SW480 (cell line): Measurements from ENCODE around the gene ZBTB32.
A peak's percentile ranks its signal among the peaks of the same experiment; 100 is the strongest.

ENCODE experiments used
- DNase-seq: peaks from one replicate; pipeline ENCODE4 v3.0.0-alpha.2; 2016; ENCODE audit warnings: low spot score

ZBTB32 gene

GRCh38 chr19:35752746-35753350 is 48.5 kb downstream of the ZBTB32 start:
- DNase-seq, result no peak

DNA sequence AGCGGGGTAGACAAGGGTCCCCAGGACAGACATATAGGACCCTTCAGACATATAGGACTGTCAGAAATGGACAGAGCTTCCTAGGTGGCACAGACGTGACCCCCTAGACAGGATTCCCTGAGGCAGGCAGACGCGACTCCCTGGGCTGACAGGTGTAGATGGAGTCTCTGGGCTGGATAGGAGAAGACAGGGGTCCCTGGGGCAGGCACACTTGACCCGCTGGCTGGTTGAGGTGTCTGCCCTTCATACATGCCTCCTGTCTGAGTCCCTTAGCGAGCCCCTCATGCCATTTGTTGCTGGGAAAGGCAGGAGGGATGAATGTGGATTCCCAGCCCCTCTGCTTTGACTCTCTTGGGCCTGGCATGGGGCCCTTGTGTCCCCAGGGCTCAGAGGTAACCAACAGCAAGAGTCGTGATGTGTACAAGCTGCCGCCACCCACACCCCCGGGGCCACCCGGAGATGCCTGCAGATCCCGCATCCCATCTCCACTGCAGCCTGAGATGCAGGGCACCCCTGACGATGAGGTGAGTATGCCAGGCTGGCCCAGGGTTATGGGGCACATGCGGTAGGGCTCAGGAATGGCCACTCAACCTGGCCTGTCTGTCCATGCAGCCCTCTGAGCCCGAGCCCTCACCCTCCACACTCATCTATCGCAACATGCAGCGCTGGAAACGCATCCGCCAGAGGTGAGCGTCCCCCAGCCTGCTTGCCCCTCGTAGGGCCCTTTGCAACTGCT is 49.4 kb downstream of the ZBTB32 start:
- DNase-seq, result no peak

- DNase-seq, result no peak
These were observed 50.2 kb downstream of the ZBTB32 start for GRCh38 chr19:35754370-35755130.

DNA sequence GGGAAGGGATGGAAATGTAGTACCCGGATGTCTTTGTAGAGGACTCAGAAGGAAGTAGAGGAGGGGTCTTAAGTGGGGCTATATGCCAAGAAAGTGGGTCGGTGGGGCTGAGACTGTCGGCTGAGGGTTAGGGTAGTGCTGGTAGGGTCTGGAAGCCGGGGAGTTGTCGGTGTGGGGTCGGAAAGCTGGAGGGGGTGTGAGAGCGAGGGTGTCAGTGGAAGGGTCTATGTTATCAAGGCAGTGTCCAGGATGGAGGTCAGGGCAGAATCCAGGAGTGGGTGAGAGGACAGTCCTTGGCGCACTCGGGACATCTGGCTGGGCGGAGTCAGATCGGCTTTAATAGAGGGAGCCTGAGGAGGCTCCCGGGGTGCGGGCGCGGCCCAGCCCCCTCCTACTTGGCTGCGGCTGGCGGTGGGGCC is 50.8 kb downstream of the ZBTB32 start:
- DNase-seq, result no peak

DNA sequence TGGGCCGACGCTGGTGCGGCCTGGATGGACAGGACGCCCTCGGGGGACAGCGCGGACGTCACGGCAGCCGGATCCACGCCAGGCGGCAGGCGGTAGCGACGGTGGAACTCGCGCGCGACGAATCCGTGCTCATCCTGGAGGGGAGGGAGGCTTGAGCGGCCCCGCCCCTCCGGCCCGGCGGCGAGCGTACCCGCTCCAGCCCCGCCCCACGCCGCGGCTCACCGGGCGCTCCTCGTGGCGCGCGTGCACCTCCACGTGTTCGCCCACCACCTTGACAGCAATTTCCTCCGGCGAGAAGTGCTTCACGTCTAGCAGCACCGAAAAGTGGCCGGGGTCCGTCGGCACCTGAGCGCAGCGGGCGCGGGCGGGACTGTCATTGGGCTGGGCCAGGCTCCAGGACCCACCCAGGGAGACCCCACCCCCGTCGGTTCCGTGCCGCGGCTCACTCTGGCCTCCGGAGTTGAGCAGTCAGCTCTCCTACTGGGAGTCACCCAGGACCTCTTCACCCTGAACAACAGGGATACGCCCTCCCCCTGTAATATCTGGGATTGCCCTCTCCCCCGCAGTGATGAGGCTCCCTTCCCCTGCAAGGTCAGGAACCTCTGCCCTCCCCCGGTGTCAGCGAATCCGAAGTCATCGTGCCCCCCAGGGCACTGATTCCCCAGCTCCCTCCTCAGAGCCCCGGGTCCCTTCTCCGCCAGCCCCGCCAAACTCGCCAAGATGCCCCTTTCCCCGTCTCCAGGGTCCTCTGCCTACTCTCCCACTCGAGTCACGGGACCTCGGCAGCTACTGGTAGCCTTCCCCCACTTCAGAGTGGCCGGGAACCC is 51.4 kb downstream of the ZBTB32 start:
- DNase-seq, result no peak

GRCh38 chr19:35756377-35757230 is 52.2 kb downstream of the ZBTB32 start, which contains the start of gene HSPB6:
Gene HSPB6 (minus strand): TSS chr19:35757029. CDS start chr19:35757008, 21 bp downstream.
- no peak for DNase-seq

DNA sequence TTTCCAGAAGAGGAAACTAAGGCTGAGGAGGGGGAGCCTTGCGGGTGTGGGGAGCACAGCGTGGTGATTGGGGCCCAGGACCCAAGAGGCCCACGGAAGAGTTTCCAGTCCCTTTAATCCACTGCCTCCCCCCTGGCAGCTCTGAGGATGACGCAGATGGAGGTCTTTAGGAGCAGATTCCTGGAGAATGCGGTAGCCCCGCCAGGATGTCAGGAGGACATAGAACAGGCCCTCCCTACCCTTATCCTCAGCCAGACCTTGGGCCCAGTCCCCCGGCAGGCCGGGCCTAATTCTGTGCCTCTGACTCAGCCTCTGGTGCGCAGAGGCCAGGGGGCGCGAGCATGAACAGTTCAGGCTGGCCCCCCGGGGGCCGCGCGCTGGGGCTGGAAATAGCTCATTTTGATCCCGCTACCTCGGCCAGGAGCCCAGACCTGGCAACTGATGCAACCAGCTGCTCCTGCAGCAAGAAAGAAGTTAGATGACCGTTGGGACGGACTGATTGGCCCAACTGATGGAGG is 52.9 kb downstream of the ZBTB32 start:
- no peak for DNase-seq

- peak; percentile 100 for DNase-seq
These were observed 53.6 kb downstream of the ZBTB32 start, which contains the start of gene PROSER3 for GRCh38 chr19:35757749-35758608. Gene PROSER3 (plus strand): TSS chr19:35758176. CDS start chr19:35758216, 40 bp downstream.

GRCh38 chr19:35759697-35760096 is 55.3 kb downstream of the ZBTB32 start:
- DNase-seq, result no peak

DNA sequence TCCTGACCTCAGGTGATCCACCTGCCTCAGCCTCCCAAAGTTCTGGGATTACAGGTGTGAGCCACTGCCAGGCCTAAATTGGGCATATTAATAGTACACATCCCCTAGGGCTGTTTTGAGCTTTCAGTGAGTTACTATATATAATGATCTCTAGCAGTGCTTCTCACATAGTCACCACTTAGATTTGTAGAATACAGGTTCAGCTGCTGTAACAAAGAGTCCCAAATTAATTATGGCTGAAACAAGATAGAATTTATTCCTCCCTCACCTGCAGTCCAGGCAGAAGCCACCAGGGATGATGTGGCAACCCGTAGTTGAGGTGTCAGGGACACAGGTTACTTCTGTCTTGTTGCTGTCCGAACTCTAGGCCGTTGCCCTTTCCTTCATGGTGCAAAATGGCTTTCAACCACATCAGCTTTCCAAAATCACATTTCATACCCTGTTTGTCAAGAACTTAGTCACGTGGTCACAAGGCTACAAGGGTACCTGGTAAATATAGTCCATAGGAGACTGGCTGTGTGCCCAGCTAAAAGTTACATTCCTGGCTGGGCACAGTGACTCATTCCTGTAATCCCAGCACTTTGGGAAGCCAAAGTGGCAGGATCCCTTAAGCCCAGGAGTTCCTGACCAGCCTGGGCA is 56.5 kb downstream of the ZBTB32 start:
- no peak for DNase-seq

DNA sequence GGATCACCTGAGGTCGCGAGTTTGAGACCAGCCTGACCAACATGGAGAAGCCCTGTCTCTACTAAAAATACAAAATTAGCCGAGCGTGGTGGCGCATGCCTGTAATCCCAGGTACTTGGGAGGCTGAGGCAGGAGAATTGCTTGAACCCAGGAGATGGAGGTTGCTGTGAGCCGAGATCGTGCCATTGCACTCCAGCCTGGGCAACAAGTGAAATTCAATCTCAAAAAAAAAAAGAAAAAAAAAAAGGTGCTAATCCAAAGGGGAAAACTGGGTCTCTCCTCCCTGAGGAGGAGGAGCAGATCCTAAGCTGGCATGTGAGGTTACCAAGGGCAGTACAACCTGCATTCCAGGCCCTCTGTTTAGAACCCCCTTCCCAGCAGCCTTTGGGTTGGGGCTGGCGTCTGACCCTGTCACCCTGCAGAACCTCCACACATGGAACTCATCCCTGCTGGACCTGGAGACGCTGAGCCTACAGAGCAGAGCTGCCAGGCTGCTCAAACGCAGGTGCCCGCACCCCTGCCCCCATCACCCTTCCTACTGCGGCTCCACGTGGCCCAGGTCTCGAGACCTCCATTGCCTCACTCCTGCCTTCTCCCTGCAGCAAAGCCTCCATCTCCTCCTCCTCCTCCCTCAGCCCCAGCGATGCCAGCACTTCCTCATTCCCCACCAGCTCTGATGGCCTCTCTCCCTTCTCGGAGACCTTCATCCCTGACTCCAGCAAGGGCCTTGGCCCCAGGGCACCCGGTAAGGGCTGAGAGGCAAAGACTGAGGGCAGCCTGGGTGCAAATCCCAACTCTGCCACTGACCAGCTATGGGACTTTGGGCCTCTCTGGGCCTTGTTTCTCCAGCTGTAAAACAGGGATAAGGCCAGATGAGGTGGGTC is 60.3 kb downstream of the ZBTB32 start:
- DNase-seq, result no peak
